HT1080 (cell line): ENCODE measurements around the gene GGA3. TPM values are rescaled to one million over a fixed set of nuclear protein-coding genes. Genes with fewer than 3 reads are reported as not detected.
"Not testable (repeated sequence)": the region's sequence is repeated elsewhere in the genome, so short reads cannot be mapped to it uniquely, and the experiment has no call there.

Experiments used
- DNase-seq: peaks from one replicate; pipeline ENCODE4 v3.0.0-alpha.2; 2015; ENCODE audit warnings: low read depth
- total RNA-seq: library from RNA; depleted of rRNA; stranded (reverse); fragments of >200 nt; shearing (Covaris generic); gene quantifications from 2 replicates; pipeline ENCODE4 v1.2.3, GENCODE V29; 2014

Gene GGA3
- total RNA-seq, 1 experiment from 2014 or later = 15.4 TPM

GRCh38 chr17:75273977-75274708 is 12.7 kb upstream of the GGA3 start:
- peak; percentile 50 for DNase-seq

DNA sequence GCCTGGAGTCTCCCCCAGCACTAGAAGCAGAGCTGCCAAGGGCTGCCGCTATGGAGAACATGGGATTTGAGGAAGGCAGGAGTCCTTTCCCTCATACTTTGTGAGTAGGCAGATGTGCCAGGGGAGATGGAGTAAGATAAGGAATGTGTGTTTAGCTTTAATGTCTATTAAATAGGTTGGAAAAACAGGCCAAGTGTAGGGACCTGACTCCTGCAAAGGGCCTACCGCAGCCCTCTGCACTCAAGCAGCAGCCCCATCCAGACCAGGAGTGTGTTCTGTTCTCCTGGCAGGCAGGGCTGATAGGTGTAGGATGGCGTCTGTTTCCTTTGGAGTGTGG is 11.4 kb upstream of the GGA3 start:
- no peak for DNase-seq

GRCh38 chr17:75271955-75272847 is 10.8 kb upstream of the GGA3 start:
- no peak for DNase-seq

DNA sequence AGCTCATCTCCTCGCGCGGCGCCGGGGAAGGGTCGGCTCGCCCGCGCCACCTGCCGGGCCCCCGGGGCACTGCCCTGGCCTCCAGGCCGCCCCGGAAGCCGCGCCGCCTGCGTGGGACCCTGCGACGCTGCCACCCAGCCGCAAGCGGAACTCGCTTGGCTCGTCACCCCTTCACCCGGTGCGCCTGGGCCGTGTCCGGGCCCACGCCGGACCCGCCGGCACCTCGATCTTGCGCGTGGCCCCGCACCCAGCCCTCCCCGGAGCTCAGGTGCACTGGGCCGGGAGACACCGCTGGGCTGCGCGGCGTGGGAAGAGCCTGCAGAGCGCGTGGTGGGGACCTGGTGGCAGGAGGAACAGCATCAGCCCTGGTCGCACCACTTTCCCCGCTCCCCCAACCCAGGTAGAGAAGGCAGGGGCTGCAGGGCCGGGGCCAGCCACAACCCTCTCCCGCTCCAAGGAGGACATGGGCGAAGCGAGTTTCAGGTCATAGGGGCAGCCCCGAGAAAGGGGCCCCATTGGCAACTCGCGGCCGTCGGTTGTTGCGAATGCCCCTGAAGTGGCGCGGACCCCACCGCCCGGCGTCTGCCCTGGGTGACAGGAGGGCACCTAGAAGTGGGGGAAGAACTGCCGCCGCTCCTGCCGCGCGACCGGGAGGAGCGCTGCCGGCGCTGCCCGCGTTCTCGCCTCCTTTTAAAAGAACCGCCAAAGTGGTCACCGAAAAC is 10.0 kb upstream of the GGA3 start:
- peak; percentile 66 for DNase-seq

- DNase-seq = no peak
Measured at GRCh38 chr17:75270966-75271232, 9.5 kb upstream of the GGA3 start, which contains the start of gene MIF4GD. Gene MIF4GD (minus strand): TSS chr17:75271231. CDS start chr17:75270195, 1,036 bp downstream.

DNA sequence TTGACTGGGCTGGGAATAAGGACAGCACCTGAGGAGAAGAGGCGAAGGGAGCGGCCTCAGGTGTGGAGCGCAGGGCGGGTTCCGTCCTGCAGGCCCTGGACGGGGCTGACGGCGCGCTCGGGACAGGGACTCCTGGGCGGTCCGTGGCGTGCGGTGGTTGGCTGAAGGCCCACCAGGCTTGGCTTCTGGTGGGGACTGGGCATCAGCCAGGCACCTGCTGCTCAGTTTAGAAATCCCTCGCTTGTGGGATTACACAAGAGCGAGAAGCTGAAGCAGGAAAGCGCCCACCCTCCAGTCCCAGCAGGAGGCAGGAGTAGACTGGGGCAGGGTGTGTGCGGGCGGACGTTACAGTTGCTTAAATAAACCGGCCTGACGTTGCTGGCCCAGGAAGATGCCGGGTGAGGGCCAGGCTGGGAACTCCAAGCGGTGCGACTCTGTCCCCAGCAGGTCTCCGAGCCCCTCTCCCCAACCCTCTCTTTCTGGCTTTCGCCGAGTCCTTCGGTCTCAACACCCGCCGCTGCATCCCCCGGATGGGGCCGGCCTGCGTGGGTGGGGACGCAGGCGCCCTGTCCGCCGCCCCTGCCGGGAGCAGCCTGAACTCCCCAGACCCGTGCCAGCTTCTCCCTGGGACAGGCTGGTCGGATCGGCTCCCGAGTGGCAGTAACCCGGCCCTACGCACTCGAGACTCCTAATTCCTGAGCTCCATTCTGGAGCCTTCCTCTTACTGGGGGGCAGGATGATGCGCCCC is 9.0 kb upstream of the GGA3 start:
- DNase-seq = peak; percentile 67

- no peak for DNase-seq
Measured at GRCh38 chr17:75269844-75270217, 8.4 kb upstream of the GGA3 start.

GRCh38 chr17:75267411-75268232 is 6.2 kb upstream of the GGA3 start:
- no peak for DNase-seq

GRCh38 chr17:75267153-75267410 is 5.7 kb upstream of the GGA3 start:
- no peak for DNase-seq

- DNase-seq = no peak
Measured at GRCh38 chr17:75266316-75267152, 5.1 kb upstream of the GGA3 start.

DNA sequence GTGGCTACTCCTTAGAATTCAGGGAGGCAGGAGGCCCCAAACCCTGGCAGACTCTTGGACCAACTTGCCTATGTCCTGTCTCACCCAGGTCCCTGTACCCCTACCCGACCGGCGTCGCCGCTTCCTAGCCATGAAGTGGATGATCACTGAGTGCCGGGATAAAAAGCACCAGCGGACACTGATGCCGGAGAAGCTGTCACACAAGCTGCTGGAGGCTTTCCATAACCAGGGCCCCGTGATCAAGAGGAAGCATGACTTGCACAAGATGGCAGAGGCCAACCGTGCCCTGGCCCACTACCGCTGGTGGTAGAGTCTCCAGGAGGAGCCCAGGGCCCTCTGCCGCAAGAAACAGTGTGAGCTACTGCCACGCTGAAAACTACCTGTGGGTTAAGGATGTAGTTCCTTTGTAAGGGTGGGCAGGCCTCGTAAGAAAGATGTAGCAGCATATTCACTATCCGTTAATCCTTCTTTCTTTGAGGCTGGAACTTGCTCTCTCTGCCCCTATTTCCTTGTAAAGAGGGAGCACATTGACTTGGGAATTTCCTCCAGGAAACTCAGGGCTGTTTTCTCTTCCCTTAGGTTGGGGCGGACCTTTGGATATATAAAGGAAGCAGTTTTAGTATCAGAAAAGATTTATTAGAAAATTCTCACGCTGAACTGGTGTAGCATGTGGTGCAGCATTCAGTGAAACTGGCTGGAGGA is 4.4 kb upstream of the GGA3 start:
- DNase-seq = no peak

DNA sequence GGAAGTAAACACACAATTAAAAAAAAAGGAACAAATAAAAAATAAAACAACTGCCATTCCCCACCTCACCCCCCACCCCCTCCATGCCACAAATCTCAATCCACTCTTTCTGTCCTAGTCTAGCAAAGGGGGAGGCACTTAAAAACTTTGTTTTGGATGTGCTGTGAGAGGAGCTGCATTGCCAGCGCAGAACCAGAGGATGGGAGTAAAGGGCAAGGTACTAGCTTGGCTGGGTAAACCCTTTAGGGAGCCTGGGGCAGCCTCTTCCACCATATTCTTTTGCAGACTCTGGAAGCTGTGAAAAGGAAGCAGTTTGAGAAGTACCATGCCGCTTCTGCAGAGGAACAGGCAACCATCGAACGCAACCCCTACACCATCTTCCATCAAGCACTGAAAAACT is 1.6 kb upstream of the GGA3 start:
- no peak for DNase-seq

GRCh38 chr17:75262112-75262606 is 753 bp upstream of the GGA3 start:
- DNase-seq = no peak

DNA sequence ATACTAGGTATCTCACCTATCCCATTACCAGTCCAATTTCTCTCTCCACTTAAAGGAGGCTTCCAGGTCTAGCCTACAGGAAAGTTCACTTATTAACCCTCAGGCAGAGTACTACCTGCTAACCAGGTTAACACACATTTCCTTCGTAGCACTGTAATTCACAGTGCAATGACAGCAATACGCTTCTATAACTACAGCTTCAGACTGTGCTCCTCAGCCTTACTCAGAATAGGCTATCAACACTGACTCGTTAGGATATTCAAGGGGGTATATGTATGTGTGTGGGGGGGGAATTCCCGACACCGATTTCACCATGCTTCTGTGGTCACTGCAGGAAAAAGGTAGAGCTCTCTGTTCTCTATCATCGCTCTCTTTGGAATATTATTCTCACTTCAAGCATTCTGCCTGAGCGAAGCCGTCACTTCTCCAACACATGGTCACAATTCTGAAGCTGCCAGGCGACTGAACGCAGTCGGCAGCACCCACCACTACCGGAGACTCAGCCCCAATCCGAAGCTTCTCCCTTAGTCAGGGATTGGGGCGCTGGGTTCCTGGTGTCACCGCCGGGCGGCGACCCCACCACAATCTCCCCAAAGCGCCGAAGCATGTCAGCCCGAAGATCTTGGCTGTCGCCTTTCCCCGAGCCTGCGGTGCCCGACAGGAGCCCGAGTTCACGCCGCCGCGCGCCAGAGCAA is 618 bp downstream of the GGA3 start:
- no peak for DNase-seq

- not testable (repeated sequence) for DNase-seq
Measured at GRCh38 chr17:75257228-75257627, 4.2 kb downstream of the GGA3 start.

DNA sequence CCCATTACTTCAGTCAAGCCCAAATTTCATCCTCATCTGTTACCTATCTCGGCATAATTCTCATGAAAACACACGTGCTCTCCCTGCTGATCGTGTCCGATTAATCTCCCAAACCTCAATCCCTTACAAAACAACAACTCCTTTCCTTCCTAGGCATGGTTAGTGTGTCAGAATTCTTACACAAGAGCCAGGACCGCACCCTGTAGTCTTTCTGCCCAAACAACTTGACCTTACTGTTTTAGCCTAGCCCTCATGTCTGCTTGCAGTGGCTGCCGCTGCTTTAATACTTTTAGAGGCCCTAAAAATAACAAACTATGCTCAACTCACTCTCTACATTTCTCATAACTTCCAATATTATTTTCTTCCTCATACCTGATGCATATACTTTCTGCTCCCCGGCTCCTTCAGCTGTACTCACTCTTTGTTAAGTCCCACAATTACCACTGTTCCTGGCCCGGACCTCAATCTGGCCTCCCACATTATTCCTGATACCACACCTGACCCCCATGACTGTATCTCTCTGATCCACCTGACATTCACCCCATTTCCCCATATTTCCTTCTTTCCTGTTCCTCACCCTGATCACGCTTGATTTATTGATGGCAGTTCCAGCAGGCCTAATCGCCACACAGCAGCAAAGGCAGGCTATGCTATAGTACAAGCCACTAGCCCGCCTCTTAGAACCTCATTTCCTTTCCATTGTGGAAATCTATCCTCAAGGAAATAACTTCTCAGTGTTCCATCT is 5.3 kb downstream of the GGA3 start:
- DNase-seq = not testable (repeated sequence)

GRCh38 chr17:75252039-75252816 is 9.2 kb downstream of the GGA3 start:
- no peak for DNase-seq
